CD4-positive, alpha-beta T cell treated with Interleukin-6 for 4 hours (primary cell): Measurements from ENCODE around the gene MARCHF4.

Source experiments
- DNase-seq: peaks from one replicate; pipeline ENCODE4 v3.0.0-alpha.2; 2020; ENCODE audit warnings: mixed read lengths

MARCHF4 gene

GRCh38 chr2:216348756-216349308 lies 23.5 kb downstream of the MARCHF4 start:
- no peak for DNase-seq

DNA sequence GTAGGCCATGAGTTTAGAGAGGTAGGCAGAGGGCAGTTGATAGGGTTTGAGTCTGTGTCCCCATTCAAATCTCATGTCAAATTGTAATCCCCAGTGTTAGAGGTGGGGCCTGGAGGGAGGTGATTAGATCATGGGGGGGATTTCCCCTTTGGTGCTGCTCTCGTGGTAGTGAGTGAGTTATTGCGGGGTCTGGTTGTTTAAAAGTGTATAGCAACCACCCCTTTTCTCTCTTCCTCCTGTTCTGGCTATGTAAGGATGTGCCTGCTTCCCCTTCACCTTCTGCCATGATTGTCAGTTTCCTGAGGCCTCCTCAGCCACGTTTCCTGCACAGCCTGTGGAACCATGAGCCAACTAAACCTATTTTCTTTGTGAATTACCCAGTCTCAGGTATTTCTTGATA lies 25.5 kb downstream of the MARCHF4 start:
- no peak for DNase-seq

GRCh38 chr2:216345846-216346245 lies 26.4 kb downstream of the MARCHF4 start:
- no peak for DNase-seq

DNA sequence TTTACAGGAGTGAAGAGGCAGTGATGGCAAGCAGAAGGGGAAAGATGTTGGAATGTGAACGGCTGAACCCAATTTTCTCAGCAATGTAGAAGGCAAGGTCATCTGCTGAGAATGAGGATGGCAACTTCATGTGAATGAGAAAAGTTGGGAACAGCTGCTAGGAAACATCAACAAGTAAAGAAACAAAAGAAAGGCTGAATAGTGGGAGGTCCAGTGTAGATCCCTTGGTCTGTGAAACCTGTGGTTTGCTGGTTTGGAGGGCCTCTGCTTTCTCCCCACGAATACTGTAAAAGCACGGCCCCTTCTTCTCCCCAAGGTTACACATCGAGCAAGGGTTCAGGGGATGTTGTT lies 27.4 kb downstream of the MARCHF4 start:
- DNase-seq = no peak

DNA sequence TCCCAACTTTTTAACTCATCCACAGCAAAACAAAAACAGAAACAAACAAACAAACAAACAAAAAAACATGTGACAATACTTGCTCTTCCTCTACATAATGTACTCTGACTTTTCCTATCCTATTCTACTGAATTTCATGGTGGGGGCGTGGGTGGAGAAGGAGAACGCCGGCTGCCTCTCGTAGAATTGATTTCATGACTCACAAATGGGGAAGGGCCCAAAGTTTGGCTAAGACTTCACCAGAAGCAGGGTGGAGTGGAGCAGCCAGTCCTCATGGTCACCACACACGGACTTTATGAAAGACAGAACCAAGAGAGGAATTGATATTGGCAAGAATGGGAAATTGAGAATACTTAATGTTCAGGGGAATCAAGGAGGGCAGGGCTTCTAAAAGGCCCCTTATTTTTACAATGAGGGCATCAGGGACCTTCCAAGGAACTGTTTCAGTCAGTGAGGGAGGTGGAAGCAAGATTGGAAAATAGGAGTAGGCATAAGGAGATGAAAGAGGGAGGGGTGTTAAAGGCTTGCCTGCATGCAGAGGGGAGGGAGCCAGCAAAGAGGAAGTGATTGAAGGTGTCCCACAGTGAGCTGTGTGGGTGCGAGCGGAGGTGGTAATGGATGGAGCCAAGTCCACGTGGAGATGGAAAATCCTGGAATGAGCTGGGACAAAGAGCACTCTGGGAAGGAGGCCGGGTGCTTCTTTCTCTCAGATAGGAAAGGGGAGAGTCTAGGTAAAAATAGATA lies 27.9 kb downstream of the MARCHF4 start:
- DNase-seq = no peak

- no peak for DNase-seq
Measured at GRCh38 chr2:216343221-216343980, 28.9 kb downstream of the MARCHF4 start.

GRCh38 chr2:216341121-216341520 lies 31.2 kb downstream of the MARCHF4 start:
- no peak for DNase-seq

- no peak for DNase-seq
Measured at GRCh38 chr2:216340280-216340631, 32.0 kb downstream of the MARCHF4 start.

DNA sequence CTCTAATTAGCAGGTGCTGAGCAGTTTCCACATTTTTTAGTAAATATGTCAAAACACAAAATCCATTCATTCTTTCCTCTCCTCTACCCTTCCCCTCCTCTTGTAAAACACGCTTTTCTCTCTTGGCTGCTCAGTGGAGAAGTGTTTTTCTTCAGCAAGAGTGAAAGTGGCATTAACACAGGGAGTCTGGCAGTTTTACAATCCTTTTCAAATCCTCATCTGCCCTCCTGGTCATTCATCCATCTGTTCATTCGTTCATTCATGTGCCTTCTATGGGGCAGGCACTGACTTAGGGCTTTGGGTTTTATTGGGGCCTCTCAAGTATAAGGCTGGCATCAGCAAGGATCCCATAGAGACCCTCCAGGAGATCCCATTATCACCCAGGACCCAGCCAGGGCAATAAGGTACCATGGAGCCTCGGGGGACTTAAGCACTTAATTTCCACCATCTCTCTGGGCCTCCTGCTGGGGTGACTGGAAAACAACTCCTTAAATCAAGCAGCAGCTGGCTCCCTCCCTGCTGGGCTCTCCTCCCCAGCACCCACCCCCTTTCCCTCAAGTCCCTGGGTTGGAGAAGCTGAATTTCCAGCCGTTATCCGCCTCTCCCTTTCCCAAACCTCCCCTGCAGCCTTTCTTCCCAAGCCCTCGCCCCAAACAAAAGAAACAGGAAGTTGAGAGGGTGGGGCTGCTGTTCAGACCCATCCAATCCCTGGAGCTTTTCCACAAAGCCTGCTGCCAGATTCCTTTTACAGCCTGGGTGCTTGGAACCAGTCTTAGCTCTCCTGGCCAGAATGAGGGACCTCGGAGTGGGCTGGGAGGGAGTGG lies 32.6 kb downstream of the MARCHF4 start:
- no peak for DNase-seq

GRCh38 chr2:216335252-216335651 lies 37.0 kb downstream of the MARCHF4 start:
- no peak for DNase-seq

DNA sequence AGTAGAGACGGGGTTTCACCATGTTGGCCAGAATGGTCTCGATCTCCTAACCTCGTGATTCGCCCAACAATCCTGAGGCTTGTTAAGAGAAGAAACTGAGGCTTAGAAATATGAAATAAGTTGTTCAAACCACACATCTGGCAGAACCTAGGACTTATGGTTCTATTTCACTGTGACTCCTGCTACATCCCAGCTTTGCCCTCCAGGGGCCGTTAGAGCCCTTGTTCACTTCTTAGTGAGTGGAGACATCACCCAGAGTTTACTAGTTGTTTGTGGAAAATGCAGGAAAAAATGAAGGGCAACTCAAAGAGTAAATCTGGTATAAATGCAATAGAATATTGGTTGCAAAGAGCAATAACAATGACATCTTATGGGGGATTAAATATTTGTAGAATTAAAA lies 43.9 kb downstream of the MARCHF4 start:
- DNase-seq = no peak

- no peak for DNase-seq
Measured at GRCh38 chr2:216327447-216327935, 44.8 kb downstream of the MARCHF4 start.
